GM23338 (cell line): ENCODE measurements around the gene PRUNE2.
"Not testable (repeated sequence)": the region's sequence is repeated elsewhere in the genome, so short reads cannot be mapped to it uniquely, and the experiment has no call there.

Experiments used
- CREB1 ChIP-seq: fragments of 250-450 bp; sonication (Bioruptor Pico); IDR thresholded peaks from 2 replicates; pipeline ENCODE4 v1.5.0; 2020; ENCODE audit warnings: low read depth, mild to moderate bottlenecking, moderate library complexity
- CTCF ChIP-seq, 2 experiments: fragments of 200-600 bp in 1 of 2; sonication (generic) in 1 of 2; conservative IDR thresholded peaks; 2 replicates each; pipeline versions ENCODE4 v1.5.1 to v1.6.1; 2016 to 2017; ENCODE audit warnings: antibody characterized with exemption in 2 of 2, low read depth in 2 of 2, mild to moderate bottlenecking in 2 of 2, moderate library complexity in 1 of 2
- ZNF114 ChIP-seq: fragments of 250-450 bp; sonication (Bioruptor Pico); IDR thresholded peaks from 2 replicates; pipeline ENCODE4 v1.5.0; 2020; ENCODE audit warnings: mild to moderate bottlenecking, moderate library complexity

DNA sequence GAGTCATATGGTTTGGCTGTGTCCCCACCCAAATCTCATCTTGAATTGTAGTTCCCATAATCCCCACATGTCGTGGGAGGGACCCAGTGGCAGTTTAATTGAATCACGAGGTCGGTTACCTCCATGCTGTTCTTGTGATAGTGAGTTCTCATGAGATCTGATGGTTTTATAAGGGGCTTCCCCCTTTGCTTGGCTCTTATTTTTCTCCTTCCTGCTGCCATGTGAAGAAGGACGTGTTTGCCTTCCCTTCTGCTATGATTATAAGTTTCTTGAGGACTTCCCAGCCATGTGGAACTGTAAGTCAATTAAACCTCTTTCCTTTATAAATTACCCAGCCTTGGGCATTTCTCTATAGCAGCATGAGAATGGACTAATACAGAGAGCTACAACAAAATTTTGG, 163.0 kb downstream of the PRUNE2 start:
- TF ChIP-seq CTCF (conservative IDR thresholded peaks at IDR 0.05; ENCODE audit: low read depth in 2 of 2); ZNF114; CREB1 (CRISPR knock-in tag): not testable (repeated sequence)
